ENCODE data around the gene SLC7A14. TPM values are rescaled to one million over a fixed set of nuclear protein-coding genes. Genes with fewer than 3 reads are reported as not detected.

SLC7A14 gene
- total and polyA plus RNA-seq, 10 of the 15 experiments (the other 5 are each of a cell fraction or from before 2014, with no cell fraction given): not detected

DNA sequence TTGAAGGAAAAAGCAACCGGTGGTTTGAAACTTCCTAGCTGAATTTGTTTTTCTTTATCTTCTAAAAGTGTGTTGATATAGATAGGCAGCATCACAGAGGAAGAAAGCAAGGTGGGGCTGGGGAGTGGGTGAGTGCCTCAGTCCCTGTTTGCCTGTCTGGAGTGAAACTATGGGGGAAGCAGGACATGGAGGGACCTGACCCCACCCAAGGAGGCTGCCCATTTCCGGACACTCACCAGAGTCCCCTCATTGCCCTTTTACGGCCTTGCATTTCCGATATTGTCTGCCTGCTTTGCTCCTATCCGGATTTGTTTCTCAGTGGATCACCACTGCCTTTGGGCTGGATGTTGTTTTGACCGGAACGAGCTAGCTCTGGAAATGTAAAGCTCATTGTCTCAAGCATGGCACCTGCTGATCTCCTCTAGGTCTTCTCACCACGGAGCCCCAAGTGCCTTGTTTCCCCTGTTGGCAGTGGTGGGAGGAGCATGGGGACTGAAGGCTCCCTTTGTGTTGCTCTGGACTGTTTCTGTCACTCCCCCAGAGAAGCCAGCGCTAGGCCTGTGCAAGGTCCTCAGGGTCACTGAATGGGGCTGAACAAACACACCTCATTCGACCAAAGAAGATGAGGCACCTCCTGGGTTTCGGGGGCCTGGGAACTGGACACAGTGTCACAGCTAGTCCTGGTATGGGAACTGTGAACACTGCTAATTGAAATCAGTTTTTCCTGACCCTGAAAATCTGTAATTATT lies 160.2 kb downstream of the SLC7A14 start (continued):
- no peak for TF ChIP-seq EP300 (IDR thresholded peaks at IDR 0.05; ENCODE audit: borderline replicate concordance in 1 of 2, control insufficient read depth in 1 of 2, low read depth in 2 of 2, low read length in 2 of 2)
- no peak for TF ChIP-seq ZNF207 (IDR thresholded peaks at IDR 0.05; ENCODE audit: borderline replicate concordance)
- TF ChIP-seq LARP7 (IDR thresholded peaks at IDR 0.05): no peak

- TF ChIP-seq ATF2 (IDR thresholded peaks at IDR 0.05; ENCODE audit: low read length): no peak
- no peak for TF ChIP-seq IRF4 (IDR thresholded peaks at IDR 0.05; ENCODE audit: low read depth, low read length)
- no peak for TF ChIP-seq NFXL1 (IDR thresholded peaks at IDR 0.05; ENCODE audit: borderline replicate concordance)
- DNase-seq (ENCODE audit: low read depth, low spot score): no peak
- ChIA-PET POLR2A (no interaction called here), CTCF (interaction anchor here (2.0 kb wide), 1 partner anchor 11 kb away, joined by 8 read pairs; no protein-coding TSS in a partner anchor), SMC1A (ENCODE audit: uncharacterized antibody, unreplicated experiment) (interaction anchor here (1.3 kb wide), 1 partner anchor 14 kb away, joined by 3 read pairs; no protein-coding TSS in a partner anchor), RAD21 (ENCODE audit: unreplicated experiment) (no interaction called here)
- no peaks in the 10 kb centered on the region; the same call in 1 of the 2 replicates for H4K20me1 ChIP-seq (ENCODE audit: control insufficient read depth, insufficient read depth)
- WGBS (ENCODE audit: insufficient coverage, insufficient replicate concordance, low lambda C conversion rate, missing lambda C conversion rate): 57% methylated on average over 8 of the region's 8 CpGs
- no peaks in the 10 kb centered on the region for H3K79me2 ChIP-seq (ENCODE audit: control insufficient read depth, insufficient read depth, low read length)
- no peaks in the 10 kb centered on the region for H3K9me3 ChIP-seq (replicated peaks; ENCODE audit: control insufficient read depth, insufficient read depth, low read length)
- intact Hi-C loops (cut with micrococcal nuclease; ENCODE audit: unreplicated experiment) (loop anchor here (5.0 kb wide), 1 partner anchor 207 kb away; no protein-coding TSS in a partner anchor), in situ Hi-C loops (cut with MboI) (loop anchor here (5.0 kb wide), 1 partner anchor 262 kb away; no protein-coding TSS in a partner anchor)
- H3K4me3 ChIP-seq: no peak overlapping the region
- no peak overlapping the region for H2AFZ ChIP-seq (ENCODE audit: control insufficient read depth, low read depth, low read length)
- H3K9ac ChIP-seq (ENCODE audit: control insufficient read depth, insufficient read depth, low read length): no peak overlapping the region
- no TSS peak for BruUV-seq (replicated peaks)
- peaks cover 16% of the 10 kb centered on the region for H3K4me1 ChIP-seq (ENCODE audit: control insufficient read depth, insufficient read depth, low read length)
- H3K4me2 ChIP-seq (ENCODE audit: control insufficient read depth, insufficient read depth): no peak overlapping the region
- H3K27ac ChIP-seq (ENCODE audit: control insufficient read depth, insufficient read depth): no peak overlapping the region
- H3K36me3 ChIP-seq (ENCODE audit: control insufficient read depth in 2 of 2, insufficient read depth in 2 of 2, low read length in 1 of 2): no peaks in the 10 kb centered on the region
- FAIRE-seq: no peak
- ATAC-seq: no peak
- H3K27me3 ChIP-seq (replicated peaks in 1 of 2; ENCODE audit: control insufficient read depth in 2 of 2, insufficient read depth in 2 of 2, low read length in 1 of 2): peaks cover 2 to 7% of the 10 kb centered on the region in 2 experiments; a peak in 3 of 4 replicates
These were observed 161.0 kb downstream of the SLC7A14 start for GRCh38 chr3:170424879-170425278.
